HepG2 (cell line): Measurements from ENCODE around the gene ACAD11. TPM values are rescaled to one million over a fixed set of nuclear protein-coding genes. Genes with fewer than 3 reads are reported as not detected.

Experiments
- EEA1 ChIP-seq: sonication (generic); formaldehyde crosslinking; IDR thresholded peaks from 2 replicates; pipeline ENCODE4 v1.5.1; 2020; ENCODE audit warnings: mild to moderate bottlenecking, missing genetic modification reagents, borderline replicate concordance
- FOXO1 ChIP-seq: sonication (generic); formaldehyde crosslinking; IDR thresholded peaks from 2 replicates; pipeline ENCODE4 v1.4.0; 2020; ENCODE audit warnings: missing genetic modification reagents
- IRX3 ChIP-seq: sonication (generic); formaldehyde crosslinking; IDR thresholded peaks from 2 replicates; pipeline ENCODE4 v1.8.1; 2023; ENCODE audit warnings: mild to moderate bottlenecking, low read depth, missing genetic modification reagents, borderline replicate concordance
- KAT7 ChIP-seq: IDR thresholded peaks from 2 replicates; pipeline ENCODE4 v1.6.1; 2018; ENCODE audit warnings: borderline replicate concordance, missing compliant biosample characterization
- PRMT3 ChIP-seq: sonication (generic); formaldehyde crosslinking; IDR thresholded peaks from 2 replicates; pipeline ENCODE4 v1.8.1; 2022; ENCODE audit warnings: low read depth, mild to moderate bottlenecking, moderate library complexity, missing genetic modification reagents, borderline replicate concordance
- RARA ChIP-seq: IDR thresholded peaks from 2 replicates; pipeline ENCODE4 v1.6.1; 2016; ENCODE audit warnings: missing genetic modification reagents, missing compliant biosample characterization
- SALL2 ChIP-seq: sonication (generic); formaldehyde crosslinking; IDR thresholded peaks from 2 replicates; pipeline ENCODE4 v1.8.1; 2023; ENCODE audit warnings: mild to moderate bottlenecking, missing genetic modification reagents, inconsistent platforms
- SIX4 ChIP-seq: sonication (generic); formaldehyde crosslinking; IDR thresholded peaks from 2 replicates; pipeline ENCODE4 v1.4.0; 2020; ENCODE audit warnings: missing genetic modification reagents
- SOX6 ChIP-seq, 2 experiments: fragments of 450-650 bp in 1 of 2; sonication (generic) in 1 of 2; formaldehyde crosslinking in 1 of 2; IDR thresholded peaks; 2 replicates each; pipeline versions ENCODE4 v1.4.0 to v1.6.1; 2017 to 2020; ENCODE audit warnings: antibody characterized with exemption in 1 of 2, mild to moderate bottlenecking in 1 of 2, missing genetic modification reagents in 1 of 2
- SSRP1 ChIP-seq: IDR thresholded peaks from 2 replicates; pipeline ENCODE4 v1.6.1; 2016; ENCODE audit warnings: control low read depth
- TRIM24 ChIP-seq: sonication (generic); formaldehyde crosslinking; IDR thresholded peaks from 2 replicates; pipeline ENCODE4 v1.8.0; 2022; ENCODE audit warnings: mild to moderate bottlenecking, missing genetic modification reagents
- ZIK1 ChIP-seq: sonication (generic); formaldehyde crosslinking; IDR thresholded peaks from 2 replicates; pipeline ENCODE4 v1.5.0; 2020; ENCODE audit warnings: mild to moderate bottlenecking, low read depth, missing genetic modification reagents, borderline replicate concordance
- ZMYM4 ChIP-seq: sonication (generic); formaldehyde crosslinking; IDR thresholded peaks from 2 replicates; pipeline ENCODE4 v1.8.1; 2023; ENCODE audit warnings: mild to moderate bottlenecking, missing genetic modification reagents
- ZNF12 ChIP-seq: sonication (generic); formaldehyde crosslinking; IDR thresholded peaks from 2 replicates; pipeline ENCODE4 v1.5.0; 2020; ENCODE audit warnings: missing genetic modification reagents
- ZNF160 ChIP-seq: sonication (generic); formaldehyde crosslinking; IDR thresholded peaks from 2 replicates; pipeline ENCODE4 v1.8.0; 2022; ENCODE audit warnings: mild to moderate bottlenecking, inconsistent platforms, missing genetic modification reagents
- ZNF3 ChIP-seq: IDR thresholded peaks from 2 replicates; pipeline ENCODE4 v1.7.0; 2017; ENCODE audit warnings: inconsistent platforms
- ZSCAN25 ChIP-seq: sonication (generic); formaldehyde crosslinking; IDR thresholded peaks from 2 replicates; pipeline ENCODE4 v1.8.0; 2022; ENCODE audit warnings: mild to moderate bottlenecking, missing genetic modification reagents
- polyA plus RNA-seq, 8 experiments: library from polyadenylated mRNA; depleted of rRNA in 3 of 8; stranded (reverse) in 7 of 8; unstranded in 1 of 8; fragments of >200 nt; fragmentation: Illumina TruSeq in 4 of 8; extraction: Trizol in 4 of 8; gene quantifications; 2 replicates each; pipeline versions ENCODE4 v1.2.1 to v1.2.3, GENCODE V29; 2011 to 2016; ENCODE audit warnings: low read depth in 4 of 8, missing spikeins in 1 of 8, mixed read lengths in 1 of 8; ENCODE audit not compliant: insufficient read depth in 1 of 8
- total RNA-seq, 5 experiments: library from RNA; depleted of rRNA; stranded (reverse); fragments of >200 nt; fragmentation: Illumina TruSeq; extraction: Trizol; gene quantifications; 2 replicates each; pipeline ENCODE4 v1.2.3, GENCODE V29; 2016; ENCODE audit warnings: low read depth in 1 of 5
- TF ChIP-seq, protein P1 (sequence below): sonication (generic); formaldehyde crosslinking; IDR thresholded peaks from 2 replicates; pipeline ENCODE4 v1.4.0; 2020; ENCODE audit warnings: missing genetic modification reagents
- TF ChIP-seq, protein P2 (sequence below), 2 experiments: sonication (generic) in 1 of 2; formaldehyde crosslinking in 1 of 2; IDR thresholded peaks; 2 replicates each; pipeline versions ENCODE4 v1.4.0 to v1.6.1; 2016 to 2020; ENCODE audit warnings: borderline replicate concordance in 1 of 2, low read depth in 1 of 2, mild to moderate bottlenecking in 1 of 2, missing genetic modification reagents in 1 of 2
- TF ChIP-seq, protein P3 (sequence below): IDR thresholded peaks from 2 replicates; pipeline ENCODE4 v1.6.1; 2016; ENCODE audit warnings: missing biosample characterization, missing genetic modification reagents, low read depth
- TF ChIP-seq, protein P4 (sequence below): IDR thresholded peaks from 2 replicates; pipeline ENCODE4 v1.6.1; 2012; ENCODE audit warnings: inconsistent platforms

The ACAD11 gene
- total and polyA plus RNA-seq, 2 of the 13 experiments (the other 11 are each of a cell fraction or from before 2014, with no cell fraction given) = 30.6 to 56.9 TPM

DNA sequence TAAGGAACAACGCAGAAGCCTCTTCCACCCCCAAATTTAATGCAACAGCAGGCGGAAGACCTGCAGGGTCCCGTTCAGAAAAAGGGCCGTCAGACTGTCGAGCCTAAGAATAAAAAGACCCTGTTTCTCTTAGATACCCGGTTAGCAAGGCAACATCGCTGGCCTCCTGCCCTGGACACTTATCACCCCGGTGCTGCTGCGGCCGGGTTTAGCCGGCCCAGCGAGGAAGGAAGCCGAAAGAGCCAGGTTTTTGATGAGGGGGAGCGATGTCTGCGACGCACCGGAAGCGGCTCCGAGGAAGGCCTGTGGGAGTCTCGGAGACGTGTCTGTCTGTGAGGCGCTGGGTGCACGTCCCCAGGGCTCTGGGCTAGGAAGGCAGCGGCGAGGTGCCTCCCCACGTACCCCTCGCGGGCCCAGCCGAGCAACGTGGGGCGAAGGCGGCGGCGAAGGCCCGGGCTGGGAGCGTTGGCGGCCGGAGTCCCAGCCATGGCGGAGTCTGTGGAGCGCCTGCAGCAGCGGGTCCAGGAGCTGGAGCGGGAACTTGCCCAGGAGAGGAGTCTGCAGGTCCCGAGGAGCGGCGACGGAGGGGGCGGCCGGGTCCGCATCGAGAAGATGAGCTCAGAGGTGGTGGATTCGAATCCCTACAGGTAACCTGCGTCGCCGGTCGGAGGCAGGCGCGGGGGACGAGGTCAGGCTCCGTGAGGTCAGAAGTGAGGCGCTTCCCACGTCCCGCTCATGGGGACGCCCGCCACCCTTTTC lies 622 bp upstream of the ACAD11 start, which contains the start of gene UBA5 (continued):
- TF ChIP-seq, protein P1, sequence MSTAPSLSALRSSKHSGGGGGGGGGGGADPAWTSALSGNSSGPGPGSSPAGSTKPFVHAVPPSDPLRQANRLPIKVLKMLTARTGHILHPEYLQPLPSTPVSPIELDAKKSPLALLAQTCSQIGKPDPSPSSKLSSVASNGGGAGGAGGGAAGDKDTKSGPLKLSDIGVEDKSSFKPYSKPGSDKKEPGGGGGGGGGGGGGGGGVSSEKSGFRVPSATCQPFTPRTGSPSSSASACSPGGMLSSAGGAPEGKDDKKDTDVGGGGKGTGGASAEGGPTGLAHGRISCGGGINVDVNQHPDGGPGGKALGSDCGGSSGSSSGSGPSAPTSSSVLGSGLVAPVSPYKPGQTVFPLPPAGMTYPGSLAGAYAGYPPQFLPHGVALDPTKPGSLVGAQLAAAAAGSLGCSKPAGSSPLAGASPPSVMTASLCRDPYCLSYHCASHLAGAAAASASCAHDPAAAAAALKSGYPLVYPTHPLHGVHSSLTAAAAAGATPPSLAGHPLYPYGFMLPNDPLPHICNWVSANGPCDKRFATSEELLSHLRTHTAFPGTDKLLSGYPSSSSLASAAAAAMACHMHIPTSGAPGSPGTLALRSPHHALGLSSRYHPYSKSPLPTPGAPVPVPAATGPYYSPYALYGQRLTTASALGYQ (CRISPR knock-in tag) = peak; percentile 48; the same call in 1 of the 2 replicates
- TF ChIP-seq FOXO1 (CRISPR knock-in tag) = no peak
- TF ChIP-seq PRMT3 (CRISPR knock-in tag) = no peak
- no peak; the same call in 1 of the 2 replicates for TF ChIP-seq ZNF12
- no peak for TF ChIP-seq TRIM24 (CRISPR knock-in tag)
- TF ChIP-seq SOX6 (IDR thresholded peaks at IDR 0.05) = no peak
- TF ChIP-seq SOX6 (CRISPR knock-in tag; IDR thresholded peaks at IDR 0.05) = no peak
- TF ChIP-seq, protein P2, sequence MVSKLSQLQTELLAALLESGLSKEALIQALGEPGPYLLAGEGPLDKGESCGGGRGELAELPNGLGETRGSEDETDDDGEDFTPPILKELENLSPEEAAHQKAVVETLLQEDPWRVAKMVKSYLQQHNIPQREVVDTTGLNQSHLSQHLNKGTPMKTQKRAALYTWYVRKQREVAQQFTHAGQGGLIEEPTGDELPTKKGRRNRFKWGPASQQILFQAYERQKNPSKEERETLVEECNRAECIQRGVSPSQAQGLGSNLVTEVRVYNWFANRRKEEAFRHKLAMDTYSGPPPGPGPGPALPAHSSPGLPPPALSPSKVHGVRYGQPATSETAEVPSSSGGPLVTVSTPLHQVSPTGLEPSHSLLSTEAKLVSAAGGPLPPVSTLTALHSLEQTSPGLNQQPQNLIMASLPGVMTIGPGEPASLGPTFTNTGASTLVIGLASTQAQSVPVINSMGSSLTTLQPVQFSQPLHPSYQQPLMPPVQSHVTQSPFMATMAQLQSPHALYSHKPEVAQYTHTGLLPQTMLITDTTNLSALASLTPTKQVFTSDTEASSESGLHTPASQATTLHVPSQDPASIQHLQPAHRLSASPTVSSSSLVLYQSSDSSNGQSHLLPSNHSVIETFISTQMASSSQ (IDR thresholded peaks at IDR 0.05; ENCODE audit: low read depth) = no peak
- TF ChIP-seq, protein P2 (CRISPR knock-in tag; IDR thresholded peaks at IDR 0.05; ENCODE audit: borderline replicate concordance) = no peak; the same call in 1 of the 2 replicates
- no peak; the same call in 1 of the 2 replicates for TF ChIP-seq SIX4 (CRISPR knock-in tag)
- no peak for TF ChIP-seq ZNF3 (CRISPR knock-in tag)
- no peak for TF ChIP-seq ZIK1 (CRISPR knock-in tag)
- TF ChIP-seq, protein P3, sequence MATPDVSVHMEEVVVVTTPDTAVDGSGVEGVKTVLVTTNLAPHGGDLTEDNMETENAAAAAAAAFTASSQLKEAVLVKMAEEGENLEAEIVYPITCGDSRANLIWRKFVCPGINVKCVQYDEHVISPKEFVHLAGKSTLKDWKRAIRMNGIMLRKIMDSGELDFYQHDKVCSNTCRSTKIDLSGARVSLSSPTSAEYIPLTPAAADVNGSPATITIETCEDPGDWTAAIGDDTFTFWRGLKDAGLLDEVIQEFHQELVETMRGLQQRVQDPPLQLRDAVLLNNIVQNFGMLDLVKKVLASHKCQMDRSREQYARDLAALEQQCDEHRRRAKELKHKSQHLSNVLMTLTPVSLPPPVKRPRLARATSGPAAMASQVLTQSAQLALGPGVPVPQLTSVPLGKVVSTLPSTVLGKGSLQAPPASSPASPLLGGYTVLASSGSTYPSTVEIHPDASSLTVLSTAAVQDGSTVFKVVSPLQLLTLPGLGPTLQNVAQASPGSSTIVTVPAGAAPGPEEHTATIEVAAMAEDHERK (CRISPR knock-in tag) = no peak
- no peak for TF ChIP-seq IRX3
- peak; percentile 95; the same call in 1 of the 2 replicates for TF ChIP-seq KAT7 (CRISPR knock-in tag)
- TF ChIP-seq, protein P4, sequence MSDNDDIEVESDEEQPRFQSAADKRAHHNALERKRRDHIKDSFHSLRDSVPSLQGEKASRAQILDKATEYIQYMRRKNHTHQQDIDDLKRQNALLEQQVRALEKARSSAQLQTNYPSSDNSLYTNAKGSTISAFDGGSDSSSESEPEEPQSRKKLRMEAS = peak; percentile 43
- TF ChIP-seq RARA = no peak
- no peak for TF ChIP-seq ZNF160 (CRISPR knock-in tag)
- TF ChIP-seq ZSCAN25 = no peak
- TF ChIP-seq SALL2 (CRISPR knock-in tag) = peak; percentile 6; the same call in 1 of the 2 replicates
- peak; percentile 77; the same call in 1 of the 2 replicates for TF ChIP-seq EEA1 (CRISPR knock-in tag)
- TF ChIP-seq ZMYM4 = no peak; the same call in 1 of the 2 replicates
- no peak for TF ChIP-seq SSRP1 (CRISPR knock-in tag)
